ENCODE measurements around the gene NMBR.
A peak's percentile ranks its signal among the peaks of the same experiment; 100 is the strongest.
"Not testable (repeated sequence)": the region's sequence is repeated elsewhere in the genome, so short reads cannot be mapped to it uniquely, and the experiment has no call there.

Gene NMBR

DNA sequence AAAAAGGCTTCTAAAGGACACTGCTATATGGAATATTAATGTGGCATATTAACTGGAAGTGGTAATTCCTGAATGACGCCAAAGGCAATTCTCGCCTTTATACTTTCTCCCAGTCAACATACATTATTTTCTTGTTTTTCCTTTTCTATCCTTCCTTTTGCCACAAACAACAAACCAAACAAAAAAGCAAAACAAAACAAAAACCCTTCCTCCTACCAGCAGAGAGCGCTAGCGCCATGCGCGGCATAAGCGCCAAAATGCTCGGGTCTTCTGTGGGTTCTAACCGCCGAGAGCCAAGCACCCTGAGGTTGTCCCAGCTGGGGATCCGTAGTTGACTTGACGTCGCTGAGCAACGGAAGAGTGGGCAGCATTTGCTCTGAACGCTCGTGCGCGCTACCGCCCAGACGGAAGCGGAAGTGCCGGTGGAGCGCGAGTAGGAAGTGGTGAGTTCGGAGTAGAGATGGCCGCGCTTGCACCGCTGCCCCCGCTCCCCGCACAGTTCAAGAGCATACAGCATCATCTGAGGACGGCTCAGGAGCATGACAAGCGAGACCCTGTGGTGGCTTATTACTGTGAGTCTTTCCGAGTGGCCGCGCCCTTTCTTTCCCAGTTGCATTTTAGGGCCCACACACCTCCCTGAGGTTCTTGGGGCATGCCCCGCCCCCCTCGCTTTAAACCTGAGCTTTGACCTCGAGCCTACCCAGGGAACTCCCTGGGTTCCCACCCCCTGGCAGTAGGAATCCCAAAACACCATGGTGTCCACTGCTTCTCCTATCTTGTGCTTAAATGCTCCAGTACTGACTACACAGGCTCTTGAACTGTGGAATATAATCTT is at the start of gene NMBR, which contains the start of gene VTA1:
TSS of gene NMBR (minus strand) at position 295 of the 835 bp plus-strand sequence. CDS start 58,464 bp downstream, outside the sequence.
TSS of gene VTA1 (plus strand) at position 436 of the 835 bp plus-strand sequence. CDS start at position 461, 25 bp downstream.
- peak; percentile 98 to 99 for DNase-seq

DNA sequence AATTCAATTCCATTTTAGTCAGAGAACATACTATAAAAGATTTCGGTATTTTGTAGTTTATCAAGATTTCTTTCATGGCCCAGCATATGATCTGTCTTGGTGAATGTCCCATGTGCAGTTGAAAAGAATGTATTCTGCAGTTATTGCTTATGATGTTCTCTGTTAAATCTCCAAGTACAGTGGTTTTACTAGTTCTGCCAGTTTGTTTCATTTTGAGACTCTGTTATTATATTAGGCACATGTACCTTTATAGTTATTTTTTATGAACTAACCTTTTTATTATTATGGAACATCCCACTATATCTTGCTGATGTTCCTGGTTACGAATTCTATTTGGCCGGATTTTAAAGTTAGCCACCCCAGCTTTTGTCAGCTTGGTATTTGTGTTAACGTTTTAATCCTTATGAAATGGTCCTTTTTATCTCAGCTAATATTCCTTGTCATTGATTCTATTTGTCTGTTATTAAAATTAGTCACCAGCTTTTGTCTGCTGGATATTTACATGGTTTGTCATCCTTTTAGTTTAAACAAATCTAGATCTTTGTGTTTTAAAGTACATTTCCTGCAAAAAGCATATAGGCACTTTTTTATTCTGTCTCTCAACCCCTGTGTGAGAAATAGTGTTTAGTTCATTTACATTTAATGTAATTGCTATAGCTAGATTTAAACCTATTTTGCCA is 49.1 kb upstream of the NMBR start:
- DNase-seq: no peak

DNA sequence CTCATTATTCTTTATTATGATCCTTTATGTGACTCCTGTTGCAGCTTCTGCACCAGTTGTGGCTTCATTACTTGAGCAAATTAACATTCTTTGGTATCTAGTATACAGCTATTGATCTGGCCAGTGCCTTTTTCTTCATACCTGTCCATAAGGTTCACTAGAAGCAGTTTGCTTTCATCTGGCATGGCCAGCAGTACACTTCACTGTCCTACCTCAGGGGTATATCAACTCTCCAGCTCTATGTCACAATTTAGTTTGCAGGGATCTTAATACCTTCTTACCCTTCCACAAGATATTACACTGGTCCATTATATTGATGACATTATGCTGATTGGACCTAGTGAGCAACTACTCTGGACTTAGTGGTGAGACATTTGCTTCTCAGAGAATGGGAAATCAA is 46.7 kb upstream of the NMBR start:
- no peak for DNase-seq

DNA sequence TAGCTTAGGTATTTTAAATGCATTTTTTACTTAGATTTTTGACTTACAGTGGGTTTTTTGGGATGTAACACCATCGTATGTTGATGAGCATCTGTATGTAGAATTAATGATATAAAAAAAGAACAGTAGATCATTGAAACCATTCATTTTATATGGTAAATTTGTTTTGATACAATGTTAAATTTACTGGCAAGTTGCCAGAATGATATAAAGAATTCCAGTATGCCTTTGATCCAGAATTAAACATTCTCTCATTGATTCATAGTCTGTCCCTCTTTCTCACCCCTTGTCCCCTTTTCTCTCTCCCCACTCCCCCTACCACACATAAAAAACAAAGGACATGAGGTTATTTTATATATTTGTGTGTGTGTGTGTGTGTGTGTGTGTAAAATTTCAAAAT is 45.4 kb upstream of the NMBR start:
- no peak for DNase-seq

DNA sequence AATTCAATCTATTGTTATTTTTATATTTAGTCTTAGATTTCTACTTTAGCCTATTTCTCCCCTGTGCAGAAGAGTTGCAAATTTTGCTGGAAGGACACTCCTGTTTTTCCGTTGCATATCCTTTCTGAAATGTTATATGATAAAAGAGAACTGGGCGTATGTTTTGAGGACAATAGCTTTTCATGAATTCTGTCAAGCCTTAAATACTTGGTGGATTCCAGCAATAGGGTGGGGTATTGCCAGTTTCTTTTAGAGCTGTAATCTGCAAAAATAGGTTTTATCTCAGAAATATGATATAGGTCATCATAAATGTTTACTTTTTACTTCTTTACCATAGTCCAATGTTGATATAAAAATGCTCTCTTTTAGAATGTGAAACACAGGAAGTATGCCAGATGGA is 42.1 kb upstream of the NMBR start:
- no peak for DNase-seq

DNA sequence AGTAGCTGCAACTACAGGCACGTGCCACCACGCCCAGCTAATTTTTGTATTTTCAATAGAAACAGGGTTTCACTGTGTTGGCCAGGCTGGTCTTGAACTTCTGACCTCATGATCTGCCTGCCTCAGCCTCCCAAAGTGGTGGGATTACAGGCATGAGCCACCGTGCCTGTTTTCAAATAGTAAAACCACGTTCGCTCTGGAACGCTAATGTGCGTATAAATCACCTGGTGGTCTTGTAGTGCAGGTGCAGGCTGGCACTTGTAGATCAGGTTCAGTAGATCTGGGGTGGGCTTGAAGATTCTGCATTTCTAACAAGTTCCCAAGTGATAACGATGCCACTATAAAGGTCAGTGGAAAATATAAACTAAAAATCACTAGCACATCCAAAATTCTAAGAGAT is 41.4 kb upstream of the NMBR start:
- not testable (repeated sequence) for DNase-seq

DNA sequence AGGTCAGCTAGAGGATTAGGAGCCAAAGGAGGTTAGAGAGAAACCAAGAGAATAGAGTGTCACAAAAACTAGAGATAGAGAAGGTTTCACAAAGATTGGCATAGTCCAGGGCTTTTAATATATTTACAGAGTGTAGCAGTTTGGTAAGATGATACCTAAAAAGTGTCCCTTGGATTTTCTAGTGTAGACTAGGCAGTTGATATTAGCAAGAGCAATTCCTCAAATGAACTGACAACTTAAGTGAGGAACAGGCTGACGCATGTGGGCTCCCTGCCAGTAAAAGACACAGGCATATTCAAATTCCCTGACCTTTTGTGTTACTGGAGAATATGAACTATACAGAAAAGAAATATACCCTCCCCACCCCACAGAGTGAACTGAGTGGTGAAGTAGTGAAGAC is 40.3 kb upstream of the NMBR start:
- peak; percentile 71 to 75 for DNase-seq

DNA sequence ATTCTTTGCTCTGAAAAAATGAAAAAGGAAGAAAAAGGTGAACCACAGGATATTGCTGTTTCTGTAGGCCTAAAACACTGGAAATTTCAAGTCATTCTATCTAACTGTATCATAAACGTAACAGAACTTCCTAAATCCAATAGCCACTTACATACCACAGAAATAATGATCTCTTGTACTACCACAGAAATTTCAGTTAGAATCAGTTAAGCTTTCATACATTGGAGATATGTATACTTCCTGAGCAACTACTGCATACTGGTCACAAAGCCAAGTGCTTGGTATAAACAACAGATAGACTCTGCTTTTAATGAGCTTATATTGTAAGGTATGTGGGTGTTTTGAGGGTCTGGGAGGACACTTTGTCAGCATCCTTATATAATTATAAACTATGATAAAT is 38.7 kb upstream of the NMBR start:
- no peak for DNase-seq

DNA sequence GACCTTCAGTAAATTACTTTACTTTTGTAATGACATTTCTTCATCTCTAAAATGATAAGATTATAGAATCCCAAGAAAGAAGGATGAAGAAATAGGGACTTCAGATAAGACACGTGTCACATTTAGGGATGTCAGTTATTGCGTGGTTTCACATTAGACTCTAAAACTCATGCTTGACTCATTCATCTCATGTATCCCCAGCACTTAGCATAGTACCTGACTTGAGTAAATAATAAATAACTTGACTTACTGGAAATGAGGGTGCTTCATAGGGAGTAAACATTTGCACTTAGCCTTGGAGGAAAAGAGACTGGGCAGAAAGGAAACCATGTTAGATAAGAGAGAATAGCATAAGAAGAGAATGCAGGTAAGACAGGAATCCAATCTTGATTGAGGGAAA is 37.4 kb upstream of the NMBR start:
- no peak for DNase-seq

DNA sequence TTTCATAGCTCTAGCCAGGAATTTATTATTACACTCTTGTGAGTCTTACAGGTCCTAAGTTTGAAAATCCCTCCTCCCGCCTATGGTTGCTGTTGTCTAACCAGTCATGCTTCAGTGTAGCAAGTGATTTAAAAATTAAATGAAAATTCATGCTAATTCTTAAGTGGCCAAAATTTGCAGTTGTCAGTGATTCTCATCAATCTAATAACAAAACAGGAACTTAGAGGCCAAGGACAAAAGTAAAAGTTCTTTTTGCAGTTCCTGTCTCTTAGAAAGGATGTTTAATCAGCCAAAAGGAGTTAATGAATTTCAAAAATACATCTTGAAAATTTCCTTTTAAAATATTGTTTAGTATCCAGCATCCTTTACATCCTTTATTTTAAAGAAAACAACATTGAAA is 36.4 kb upstream of the NMBR start:
- no peak for DNase-seq

DNA sequence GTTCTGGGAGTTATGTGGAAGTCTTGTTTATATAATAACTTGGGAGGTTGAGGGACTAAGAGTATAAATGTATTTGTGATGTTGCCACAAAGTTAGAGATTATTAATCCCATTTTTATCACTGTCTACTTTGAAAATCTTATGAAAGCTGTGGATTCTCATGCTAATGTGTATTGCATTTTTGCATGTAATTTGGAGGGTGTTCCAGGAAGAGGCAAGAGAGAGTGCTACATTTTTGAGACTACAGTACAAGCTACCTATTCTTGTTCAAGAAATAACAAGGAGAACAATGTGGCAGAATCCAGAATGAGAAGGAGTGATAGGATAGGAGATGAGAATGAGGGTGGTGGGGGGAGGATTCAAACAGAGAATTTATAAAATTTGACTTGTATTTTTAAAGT is 35.1 kb upstream of the NMBR start:
- no peak for DNase-seq

DNA sequence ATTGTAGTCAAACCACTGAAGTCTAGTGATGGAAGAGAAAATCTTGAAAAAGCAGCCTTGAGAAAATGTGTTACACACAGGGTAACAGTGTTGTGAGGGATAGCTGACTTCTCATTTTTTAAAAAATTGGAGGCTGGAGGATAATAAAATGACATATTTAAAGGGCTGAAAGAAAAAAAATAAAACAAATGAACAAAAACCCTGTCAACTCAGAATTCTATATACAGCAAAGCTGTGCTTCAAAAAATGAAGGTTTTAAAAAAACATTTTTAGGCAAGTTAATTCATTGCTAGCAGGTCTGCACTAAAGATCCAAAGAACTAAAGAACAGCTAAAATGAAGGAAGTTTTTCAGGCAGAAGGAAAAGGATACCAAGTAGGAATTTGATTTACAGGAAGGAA is 31.2 kb upstream of the NMBR start:
- no peak for DNase-seq

DNA sequence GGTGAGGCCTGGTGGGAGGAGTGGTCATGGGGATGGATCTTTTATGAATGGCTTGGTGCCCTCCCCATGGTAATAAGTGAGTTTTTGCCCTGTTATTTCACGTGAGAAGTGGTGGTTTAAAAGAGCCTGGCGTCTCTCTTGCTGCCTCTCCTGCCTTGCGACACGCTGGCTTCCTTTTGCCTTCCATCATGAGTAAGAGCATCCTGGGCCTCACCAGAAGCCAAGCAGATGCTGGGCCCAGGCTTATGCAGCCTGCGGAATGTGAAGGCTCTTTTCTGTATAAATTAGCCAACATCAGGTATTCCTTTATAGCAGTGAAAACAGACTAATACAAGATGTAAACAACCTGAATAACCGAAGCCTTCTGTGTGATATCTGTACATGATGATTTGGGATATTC is 27.8 kb upstream of the NMBR start:
- no peak for DNase-seq

DNA sequence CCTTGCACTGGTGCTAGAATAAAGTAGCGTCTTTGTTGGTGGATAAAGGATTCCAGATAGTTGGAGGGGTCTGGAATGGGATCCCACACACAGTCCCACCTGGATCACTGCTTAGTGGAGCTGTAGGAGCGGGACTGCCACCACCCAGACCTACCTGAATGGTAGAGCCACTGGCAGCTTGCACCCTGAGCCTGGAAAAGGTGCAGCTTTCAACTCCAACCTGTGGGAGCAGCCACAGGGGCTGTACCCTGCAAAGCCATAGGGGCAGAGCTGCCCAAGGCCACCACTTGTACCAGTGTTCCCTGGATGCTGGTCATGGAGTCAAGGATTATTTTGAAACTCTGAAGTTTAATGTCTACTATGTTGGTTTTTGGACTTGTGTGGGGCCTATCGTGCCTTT is 27.1 kb upstream of the NMBR start:
- DNase-seq: no peak

DNA sequence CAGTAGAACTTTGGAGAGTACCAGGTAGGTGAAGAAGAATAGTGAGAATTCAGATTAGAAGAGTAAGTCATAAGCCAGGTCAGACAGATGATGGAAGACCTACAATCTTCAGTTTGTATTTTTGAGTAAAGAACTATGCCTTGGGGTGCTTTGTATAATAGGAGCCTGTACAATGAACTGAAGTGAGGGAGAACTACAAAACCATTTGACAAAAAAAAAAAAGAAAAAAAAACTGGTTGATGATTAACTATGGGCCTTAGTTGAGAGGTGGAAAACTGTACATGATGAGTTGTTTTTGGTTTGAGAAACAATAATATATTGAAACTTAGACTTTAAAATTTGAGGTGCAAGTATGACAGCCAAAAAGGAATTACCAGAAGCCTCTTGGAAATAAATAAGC is 25.8 kb upstream of the NMBR start:
- DNase-seq: no peak

DNA sequence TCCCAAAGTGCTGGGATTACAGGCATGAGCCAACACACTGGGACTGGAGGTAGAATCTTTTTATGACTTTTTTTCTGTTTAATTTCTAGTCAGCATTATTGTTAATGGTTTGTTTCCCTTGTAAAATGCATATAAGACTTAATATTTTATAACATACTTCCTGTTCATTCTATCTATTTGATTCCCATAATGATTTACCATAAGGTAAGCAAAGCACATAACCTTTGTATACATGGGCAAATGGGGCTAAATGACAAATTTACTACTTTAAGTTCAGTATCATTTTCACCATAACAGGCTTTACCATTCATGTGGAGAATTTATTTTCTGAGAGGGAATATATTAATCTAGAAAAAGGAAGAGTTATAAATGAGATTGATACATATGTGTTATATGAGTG is 24.4 kb upstream of the NMBR start:
- no peak for DNase-seq

DNA sequence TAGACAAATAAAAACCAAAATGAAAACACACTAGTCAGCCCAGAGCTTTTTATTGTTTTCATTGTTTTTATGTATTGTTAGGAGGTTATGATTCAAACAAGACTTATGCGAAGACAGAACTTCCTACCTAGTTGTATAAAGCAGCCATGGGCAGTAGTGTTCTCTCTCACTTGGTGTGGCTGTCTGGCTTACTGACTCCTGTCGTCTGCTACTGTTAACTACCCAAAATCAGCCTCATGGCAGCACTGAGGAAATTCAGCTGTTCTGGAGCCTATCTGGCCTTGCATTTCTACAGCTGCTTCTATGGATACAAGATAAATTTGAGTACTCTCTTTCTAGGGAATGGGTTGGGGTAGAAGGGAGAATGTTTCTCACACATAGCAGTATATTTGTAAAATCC is 20.6 kb upstream of the NMBR start:
- no peak for DNase-seq

DNA sequence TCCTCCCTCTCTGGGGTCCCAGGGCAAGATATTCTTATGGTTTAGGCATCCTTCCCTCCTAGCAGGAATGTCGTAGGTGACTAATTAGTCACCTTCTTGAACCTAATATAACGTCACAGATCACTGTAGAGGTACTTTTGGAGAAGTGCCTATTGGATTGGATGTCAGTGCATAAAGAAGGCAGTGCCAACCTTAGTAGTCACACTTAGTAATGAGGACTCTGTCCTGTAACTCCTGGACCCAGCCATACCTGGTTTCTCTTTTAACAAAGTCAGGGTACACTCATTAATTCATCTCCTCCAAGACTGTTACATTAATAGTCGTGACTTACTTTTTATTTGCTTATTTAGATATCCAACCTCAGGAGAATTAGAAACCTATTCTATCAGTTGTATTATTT is 20.1 kb upstream of the NMBR start:
- no peak for DNase-seq

DNA sequence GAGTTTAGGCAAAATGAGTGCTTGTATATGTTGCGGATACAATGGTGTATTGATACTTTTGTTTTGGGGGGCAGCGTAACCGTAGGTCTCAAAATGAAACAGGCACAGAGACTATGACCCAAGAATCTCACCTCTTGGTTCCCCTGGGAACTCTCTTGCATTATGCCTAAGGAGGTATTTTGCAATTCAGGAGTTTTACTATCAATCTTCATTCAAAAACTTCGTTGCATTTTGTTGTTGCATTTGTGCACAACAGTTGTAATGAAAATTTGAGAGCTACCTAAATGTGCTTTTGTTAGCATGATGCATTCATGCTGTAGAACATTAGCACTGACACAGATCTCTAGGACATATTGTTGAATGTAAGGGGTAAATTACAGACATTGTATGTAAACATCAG is 18.3 kb upstream of the NMBR start:
- DNase-seq: no peak

DNA sequence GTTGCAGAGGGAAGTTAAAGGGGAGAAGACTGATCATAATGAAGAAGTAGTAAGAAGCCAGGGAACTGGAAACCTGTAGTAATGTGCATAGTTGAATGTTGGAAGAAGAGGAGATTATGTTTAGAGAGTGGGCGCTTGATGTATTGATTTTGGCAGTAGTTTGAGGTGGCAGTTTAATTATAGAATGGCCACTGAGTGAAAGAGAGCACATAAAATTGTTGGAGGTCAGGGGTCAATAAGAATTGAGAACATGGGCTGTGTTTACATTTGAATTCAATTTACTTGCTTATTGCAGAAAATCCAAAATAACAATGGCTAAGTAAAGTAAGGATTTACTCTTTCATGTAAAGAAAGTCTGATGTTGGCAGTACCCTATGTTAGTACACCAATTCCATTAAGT is 15.9 kb upstream of the NMBR start:
- no peak for DNase-seq

DNA sequence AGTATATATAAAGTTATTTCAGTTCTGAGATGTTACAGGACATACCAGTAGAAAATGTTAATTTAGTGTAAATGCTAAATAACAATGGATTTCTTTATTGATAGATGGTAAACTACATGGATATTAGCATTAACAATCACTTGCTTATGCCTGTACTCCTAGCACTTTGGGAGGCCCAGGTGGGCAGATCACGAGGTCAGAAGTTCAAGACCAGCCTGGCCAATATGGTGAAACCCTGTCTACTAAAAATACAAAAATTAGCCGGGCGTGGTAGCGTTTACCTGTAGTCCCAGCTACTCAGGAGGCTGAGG is 9.8 kb upstream of the NMBR start:
- DNase-seq: not testable (repeated sequence)

DNA sequence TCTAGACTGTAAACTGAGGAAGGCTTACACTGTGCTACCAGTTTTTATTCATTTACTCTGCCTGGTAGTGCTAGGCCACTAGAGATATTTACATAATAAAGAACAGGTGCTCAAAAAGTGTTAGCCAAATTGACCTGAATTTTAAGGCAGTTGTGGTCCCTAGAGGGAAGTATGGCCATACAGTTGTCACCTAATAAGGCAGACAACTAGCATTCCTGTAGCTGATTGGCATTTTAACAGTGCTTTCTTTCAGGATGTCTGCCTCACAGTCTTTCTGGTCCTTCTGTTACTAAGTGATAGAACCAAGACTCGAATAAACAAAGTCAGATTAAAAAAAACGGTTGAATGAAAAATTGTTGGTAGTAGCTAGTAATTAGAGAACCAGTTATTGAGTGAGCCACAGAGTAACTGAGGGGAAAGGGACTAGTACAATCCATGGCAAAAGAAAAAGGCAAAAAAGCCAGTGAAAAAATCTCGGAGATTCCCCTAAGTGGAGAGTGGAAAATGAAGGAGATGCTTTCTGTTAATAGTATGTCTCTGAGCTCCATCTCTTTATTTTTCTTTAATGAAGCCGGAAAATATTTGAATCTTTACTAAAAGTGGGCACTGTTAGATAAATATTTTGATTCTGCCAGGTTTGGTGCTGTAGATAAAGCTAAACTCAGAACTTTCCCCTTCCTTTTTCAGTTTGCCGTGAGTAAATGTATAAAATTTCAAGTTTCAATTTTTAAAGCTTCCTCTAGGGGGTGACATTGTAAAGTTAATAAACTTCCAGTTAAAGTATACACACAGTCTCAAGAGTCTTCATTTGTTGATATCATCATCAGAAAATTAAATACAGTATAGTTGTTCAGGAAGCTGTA is 9.2 kb upstream of the NMBR start:
- no peak for DNase-seq

DNA sequence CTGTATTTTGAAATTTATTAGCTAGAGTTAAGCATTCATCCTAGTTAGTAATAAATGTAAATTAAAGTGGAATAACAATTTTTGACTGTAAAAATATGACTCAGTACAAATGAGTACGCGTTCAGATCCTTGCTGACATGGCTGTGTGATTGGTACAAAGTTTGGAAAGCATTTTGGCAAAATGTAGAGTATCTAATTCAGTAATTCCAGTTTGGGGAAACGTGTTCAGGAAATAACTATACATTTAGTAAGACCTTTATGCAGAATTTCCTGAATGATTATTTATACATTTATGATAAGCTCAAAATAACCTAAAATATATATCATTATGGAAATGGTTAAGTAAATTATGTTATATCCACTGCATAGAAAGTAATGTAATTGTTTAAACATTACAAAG is 8.2 kb upstream of the NMBR start:
- no peak for DNase-seq

DNA sequence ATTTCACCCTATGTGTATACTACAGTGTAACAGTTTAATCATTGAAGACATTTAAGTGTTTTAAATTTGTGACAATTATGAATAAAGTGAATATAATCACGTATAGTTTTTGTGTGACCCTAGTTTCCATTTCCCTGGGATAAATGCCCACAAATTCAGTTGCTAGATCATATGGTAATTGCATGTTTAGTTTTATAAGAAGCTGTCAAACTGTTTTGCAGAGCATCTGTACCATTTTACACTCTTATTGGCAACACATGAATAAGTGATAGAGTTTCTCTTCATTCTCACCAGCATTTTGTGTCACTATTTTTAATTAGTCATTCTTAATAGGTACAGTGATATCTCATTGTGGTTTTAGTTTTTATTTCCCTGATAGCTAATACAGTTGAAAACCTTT is 7.4 kb upstream of the NMBR start:
- no peak for DNase-seq

Measured in SHP77 (cell line).